VCaP (cell line): ENCODE data around the gene NUP188.

Experiments
- H3K27ac ChIP-seq: fragments of 450-650 bp; 2 replicates; pipeline ENCODE4 v1.5.1; 2017
- TF ChIP-seq, protein P1 (sequence below): fragments of 450-650 bp; conservative IDR thresholded peaks from 2 replicates; pipeline ENCODE4 v1.5.1; 2017; ENCODE audit warnings: mild to moderate bottlenecking, moderate library complexity

Gene NUP188

DNA sequence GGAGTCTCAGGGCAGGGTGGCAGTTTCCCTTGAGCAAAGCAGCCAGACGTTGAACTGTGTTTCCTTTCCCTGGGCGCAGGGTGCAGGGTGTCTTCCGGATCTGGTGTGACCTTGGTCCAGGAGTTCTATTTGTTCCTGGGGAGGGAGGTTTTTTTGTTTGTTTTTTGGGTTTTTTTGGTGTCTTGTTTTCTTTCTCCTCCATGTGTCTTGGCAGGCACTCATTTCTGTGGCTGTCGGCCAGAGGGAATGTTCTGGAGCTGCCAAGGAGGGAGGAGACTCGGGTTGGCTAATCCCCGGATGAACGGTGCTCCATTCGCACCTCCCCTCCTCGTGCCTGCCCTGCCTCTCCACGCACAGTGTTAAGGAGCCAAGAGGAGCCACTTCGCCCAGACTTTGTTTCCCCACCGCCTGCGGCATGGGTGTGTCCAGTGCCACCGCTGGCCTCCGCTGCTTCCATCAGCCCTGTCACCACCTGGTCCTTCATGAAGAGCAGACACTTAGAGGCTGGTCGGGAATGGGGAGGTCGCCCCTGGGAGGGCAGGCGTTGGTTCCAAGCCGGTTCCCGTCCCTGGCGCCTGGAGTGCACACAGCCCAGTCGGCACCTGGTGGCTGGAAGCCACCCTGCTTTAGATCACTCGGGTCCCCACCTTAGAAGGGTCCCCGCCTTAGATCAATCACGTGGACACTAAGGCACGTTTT, 30.2 kb upstream of the NUP188 start:
- H3K27ac ChIP-seq, result peak overlapping the region; percentile 96
- TF ChIP-seq, protein P1, sequence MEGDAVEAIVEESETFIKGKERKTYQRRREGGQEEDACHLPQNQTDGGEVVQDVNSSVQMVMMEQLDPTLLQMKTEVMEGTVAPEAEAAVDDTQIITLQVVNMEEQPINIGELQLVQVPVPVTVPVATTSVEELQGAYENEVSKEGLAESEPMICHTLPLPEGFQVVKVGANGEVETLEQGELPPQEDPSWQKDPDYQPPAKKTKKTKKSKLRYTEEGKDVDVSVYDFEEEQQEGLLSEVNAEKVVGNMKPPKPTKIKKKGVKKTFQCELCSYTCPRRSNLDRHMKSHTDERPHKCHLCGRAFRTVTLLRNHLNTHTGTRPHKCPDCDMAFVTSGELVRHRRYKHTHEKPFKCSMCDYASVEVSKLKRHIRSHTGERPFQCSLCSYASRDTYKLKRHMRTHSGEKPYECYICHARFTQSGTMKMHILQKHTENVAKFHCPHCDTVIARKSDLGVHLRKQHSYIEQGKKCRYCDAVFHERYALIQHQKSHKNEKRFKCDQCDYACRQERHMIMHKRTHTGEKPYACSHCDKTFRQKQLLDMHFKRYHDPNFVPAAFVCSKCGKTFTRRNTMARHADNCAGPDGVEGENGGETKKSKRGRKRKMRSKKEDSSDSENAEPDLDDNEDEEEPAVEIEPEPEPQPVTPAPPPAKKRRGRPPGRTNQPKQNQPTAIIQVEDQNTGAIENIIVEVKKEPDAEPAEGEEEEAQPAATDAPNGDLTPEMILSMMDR, result no peak

DNA sequence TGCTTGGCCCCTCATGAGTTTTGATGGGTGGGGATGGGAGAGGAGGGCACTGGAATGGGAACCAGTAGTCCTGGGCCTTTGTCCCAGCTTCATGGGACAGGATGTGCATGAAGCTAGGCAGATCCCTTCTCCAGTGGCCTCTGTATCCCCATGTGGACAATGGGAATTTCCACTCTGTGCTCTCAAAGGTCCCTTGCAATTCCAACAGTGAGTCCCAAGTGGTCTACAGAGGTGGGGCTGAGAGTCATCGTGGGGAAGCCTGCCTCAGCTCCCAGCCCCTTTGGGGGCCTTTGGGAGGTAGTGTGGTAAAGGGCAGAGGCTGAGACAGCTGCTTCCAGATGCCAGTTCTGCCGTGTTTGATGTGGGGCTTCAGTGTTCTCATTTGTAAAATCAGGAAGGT, 28.6 kb upstream of the NUP188 start:
- H3K27ac ChIP-seq, result no peak overlapping the region; the same call in 1 of the 2 replicates
- TF ChIP-seq, protein P1, result no peak

DNA sequence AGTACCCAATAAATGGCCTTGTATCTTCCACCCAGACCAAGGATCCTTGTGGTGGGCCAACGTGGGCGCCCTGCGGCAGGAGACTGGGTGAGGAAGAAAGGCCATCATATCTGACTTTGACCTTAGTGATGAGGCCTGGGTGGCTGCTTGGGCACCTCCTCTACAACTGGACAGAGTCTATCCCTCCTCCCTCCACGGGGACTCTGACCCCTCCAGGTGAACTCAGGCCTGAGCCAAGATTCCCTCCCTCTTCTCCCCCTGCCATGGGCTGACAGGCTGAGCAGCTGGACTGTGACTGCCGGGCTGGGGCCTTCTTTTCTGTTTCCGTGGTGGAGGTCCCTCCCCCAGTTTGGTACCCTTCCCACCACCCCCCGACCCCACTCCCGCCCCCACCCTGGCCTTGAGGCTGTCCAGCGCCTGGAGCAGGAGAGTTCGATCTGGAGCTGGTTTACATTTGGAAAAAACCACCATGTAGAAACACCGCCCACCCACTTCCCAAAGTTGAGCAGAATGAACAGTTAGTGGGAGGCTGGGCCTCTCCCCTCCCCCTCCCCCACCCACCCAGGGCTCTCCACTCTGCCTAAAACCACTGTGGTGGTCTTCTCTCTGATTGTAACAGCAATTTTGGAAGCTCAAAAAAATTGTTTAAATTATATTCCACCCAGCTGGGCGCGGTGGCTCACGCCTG, 28.0 kb upstream of the NUP188 start:
- TF ChIP-seq, protein P1, result no peak
- peak overlapping the region; percentile 37 for H3K27ac ChIP-seq

DNA sequence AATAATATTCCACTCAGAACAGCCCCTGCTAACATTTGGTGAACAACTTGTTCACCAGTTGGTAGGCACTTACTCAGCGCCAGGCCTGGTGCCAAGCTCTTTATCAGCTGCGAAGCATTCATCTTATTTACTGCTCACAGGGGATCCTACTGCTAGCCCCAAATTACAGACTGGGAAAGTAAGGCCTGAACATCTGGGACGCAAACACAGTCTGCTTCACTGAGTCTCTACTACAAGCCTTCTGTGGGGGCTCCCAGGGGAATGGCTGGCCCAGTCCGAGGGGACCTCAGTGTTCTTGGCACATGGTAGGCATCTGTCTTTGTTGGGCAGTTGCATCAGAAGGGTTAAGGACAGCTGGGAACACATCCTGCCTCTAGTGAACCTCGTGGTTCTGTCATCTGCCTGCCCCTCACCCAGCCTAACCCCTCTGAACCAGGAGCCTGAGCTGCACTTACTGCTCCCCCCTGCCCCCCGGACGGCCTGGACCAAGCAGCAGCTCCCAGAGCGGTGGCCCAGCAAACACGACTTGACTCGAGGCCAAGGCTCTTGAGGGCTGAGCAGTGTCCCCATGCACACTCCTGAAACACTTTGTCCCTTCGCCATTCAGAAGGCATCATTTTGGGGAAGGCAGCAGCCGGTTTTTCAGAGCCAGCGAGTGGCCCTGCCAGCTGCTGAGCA, 27.0 kb upstream of the NUP188 start, which contains the start of gene PHYHD1:
TSS of gene PHYHD1 (plus strand) at position 602 of the 678 bp plus-strand sequence. CDS start 1,342 bp downstream, outside the sequence.
- TF ChIP-seq, protein P1, result no peak
- H3K27ac ChIP-seq, result peak within 1 kb of the TSS; percentile 37

DNA sequence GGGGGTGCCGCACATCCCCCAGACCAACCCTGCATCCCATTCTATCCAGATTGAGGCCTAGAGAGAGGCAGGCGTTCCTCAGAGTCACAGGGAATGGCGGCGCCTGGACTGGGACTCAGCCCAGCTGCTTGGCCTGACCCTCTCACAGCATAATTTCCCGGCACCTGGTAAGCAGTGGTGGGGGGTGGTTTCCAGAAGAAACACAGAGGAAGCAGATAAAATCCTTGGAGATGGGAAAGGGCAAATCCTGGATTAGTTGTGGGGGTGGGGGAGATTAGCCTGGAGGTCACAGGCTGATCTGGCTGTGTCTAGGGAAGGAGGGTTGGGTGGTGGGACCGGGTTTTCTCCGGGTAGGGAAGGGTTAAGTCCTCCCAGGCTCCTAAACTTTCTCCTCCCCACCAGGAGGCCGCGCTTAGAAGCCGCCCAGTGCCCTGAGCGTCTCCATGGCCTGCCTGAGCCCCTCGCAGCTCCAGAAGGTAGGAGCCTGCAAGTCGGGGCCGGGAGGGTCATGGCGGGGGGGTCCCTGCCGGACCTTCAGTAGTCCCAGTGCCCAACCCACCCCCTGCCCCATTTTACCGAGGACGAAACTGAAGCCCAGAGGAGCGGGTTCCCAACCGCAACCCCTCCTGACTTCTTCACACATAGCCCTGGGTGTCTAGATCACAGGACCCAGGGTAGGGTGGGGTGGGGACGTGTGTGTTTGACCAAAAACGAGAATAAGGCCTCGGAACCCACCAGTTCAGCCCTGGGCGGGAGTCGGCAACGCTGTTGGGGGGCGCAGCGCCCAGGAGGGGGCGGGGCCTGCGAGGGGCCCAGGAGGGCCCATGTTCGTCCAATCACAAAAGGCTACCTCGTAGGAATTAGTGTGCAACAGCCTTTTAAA, 25.4 kb upstream of the NUP188 start:
- TF ChIP-seq, protein P1, result no peak

DNA sequence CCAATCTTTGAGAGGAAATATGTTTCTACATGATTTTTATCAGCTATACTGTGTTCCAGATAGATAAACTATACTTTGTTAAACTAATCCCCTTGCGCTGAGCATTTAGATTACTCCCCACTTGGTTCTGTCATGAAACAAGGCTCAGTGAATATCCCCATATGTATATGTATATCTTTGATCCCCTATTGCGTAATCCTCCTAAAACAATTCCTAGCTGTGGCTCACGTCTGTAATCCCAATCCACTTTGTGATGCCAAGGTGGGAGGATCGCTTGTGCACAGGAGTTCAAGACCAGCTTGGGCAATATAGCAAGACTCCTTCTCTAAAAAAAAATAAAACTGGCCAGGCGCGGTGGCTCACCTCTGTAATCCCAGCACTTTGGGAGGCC, 24.0 kb upstream of the NUP188 start:
- no peak overlapping the region for H3K27ac ChIP-seq
- TF ChIP-seq, protein P1, result no peak

More for the DNA sequence above, 25.4 kb upstream of the NUP188 start:
- no peak overlapping the region for H3K27ac ChIP-seq
